ENCODE measurements around the gene UNC13A.

DNA sequence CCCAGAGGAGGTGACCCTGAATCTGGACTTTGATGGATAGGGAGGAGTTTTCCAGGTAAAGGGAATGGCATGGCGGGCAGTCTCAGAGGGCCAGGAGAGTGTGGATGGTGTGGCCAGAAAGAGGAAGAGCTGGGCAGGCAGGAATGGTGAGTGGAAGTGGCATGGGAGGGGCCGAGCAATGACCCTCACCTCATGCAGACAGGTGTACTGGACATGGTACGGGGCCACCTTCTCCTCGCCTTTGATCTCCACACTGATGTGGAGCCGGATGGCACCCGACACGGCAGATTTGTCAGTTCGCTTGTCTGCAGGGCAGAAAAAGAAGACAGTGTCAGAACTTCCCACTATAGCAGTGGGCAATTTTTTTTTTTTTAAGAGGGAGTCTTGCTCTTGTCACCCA, 45.5 kb downstream of the UNC13A start:
- TF ChIP-seq, protein P1, sequence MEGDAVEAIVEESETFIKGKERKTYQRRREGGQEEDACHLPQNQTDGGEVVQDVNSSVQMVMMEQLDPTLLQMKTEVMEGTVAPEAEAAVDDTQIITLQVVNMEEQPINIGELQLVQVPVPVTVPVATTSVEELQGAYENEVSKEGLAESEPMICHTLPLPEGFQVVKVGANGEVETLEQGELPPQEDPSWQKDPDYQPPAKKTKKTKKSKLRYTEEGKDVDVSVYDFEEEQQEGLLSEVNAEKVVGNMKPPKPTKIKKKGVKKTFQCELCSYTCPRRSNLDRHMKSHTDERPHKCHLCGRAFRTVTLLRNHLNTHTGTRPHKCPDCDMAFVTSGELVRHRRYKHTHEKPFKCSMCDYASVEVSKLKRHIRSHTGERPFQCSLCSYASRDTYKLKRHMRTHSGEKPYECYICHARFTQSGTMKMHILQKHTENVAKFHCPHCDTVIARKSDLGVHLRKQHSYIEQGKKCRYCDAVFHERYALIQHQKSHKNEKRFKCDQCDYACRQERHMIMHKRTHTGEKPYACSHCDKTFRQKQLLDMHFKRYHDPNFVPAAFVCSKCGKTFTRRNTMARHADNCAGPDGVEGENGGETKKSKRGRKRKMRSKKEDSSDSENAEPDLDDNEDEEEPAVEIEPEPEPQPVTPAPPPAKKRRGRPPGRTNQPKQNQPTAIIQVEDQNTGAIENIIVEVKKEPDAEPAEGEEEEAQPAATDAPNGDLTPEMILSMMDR (conservative IDR thresholded peaks at IDR 0.05): no peak
- TF ChIP-seq ZFX (IDR thresholded peaks at IDR 0.05): no peak
